Suppressor macrophage treated with lipopolysaccharide for 1 hour (primary cell): ENCODE results near the gene INPP5E.
"Not testable (repeated sequence)": the region's sequence is repeated elsewhere in the genome, so short reads cannot be mapped to it uniquely, and the experiment has no call there.

ENCODE experiments used
- DNase-seq, 3 donors: peaks; one replicate each; pipeline ENCODE4 v3.0.0-alpha.2; 2020 to 2022

Gene INPP5E

GRCh38 chr9:136429075-136429628, 10.5 kb downstream of the INPP5E start:
- DNase-seq: no peak

- no peak for DNase-seq
These were observed 12.9 kb downstream of the INPP5E start for GRCh38 chr9:136426787-136427186.

DNA sequence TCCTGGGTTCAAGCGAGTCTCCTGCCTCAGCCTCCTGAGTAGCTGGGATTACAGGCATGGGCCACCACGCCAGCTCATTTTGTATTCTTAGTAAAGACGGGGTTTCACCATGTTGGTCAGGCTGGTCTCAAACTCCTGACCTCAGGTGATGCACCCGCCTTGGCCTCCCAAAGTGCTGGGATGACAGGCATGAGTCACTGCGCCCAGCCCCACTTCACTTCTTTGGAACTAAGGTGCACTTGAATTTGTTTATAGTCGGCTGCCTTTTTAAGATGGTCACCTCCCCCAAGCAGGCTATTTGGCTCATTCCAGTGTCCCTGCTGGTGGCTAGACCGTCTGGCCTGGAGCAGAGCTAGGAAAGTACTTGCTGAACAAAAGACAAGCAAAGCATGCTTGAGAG, 14.3 kb downstream of the INPP5E start:
- not testable (repeated sequence) for DNase-seq

- no peak for DNase-seq
These were observed 14.8 kb downstream of the INPP5E start for GRCh38 chr9:136424750-136425362.

- no peak for DNase-seq
These were observed 16.1 kb downstream of the INPP5E start for GRCh38 chr9:136423432-136424146.

- DNase-seq: no peak
These were observed 16.8 kb downstream of the INPP5E start for GRCh38 chr9:136422876-136423275.

DNA sequence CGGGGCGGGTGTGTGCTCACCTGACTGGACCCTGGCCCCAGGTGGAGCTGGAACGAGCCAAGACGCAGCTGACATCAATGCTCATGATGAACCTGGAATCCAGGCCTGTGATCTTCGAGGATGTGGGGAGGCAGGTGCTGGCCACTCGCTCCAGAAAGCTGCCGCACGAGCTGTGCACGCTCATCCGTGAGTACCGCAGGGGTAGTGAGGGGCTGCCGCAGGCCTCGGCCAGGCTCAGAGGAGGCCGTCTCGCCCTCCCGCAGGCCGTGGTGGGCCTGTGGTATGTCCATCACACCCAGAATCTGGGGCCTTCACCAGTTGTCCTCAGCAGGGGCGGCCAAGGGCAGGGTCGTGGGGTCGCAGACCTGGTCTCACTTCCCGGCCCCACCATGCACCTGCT, 17.9 kb downstream of the INPP5E start:
- DNase-seq: no peak

DNA sequence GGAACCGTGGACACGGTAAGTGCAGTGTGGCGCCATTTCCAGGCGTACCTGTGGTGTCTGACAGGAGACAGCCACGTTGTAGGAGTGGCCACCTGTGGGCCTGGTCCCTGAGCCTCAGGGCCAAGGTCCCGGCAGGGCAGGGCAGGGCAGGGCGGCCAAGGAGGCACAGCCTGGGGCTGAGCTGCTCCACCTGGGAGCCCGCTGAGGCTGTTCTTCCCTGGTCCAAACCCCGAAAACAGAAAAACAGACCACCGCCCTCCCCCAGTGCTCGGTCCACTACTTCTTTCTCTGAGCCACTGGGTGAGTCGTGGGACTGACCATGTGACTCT, 20.6 kb downstream of the INPP5E start:
- DNase-seq: no peak

GRCh38 chr9:136418182-136419091, 21.2 kb downstream of the INPP5E start:
- DNase-seq: no peak

GRCh38 chr9:136416914-136417313, 22.7 kb downstream of the INPP5E start:
- DNase-seq: no peak

- no peak for DNase-seq
These were observed 23.2 kb downstream of the INPP5E start for GRCh38 chr9:136416427-136416826.

DNA sequence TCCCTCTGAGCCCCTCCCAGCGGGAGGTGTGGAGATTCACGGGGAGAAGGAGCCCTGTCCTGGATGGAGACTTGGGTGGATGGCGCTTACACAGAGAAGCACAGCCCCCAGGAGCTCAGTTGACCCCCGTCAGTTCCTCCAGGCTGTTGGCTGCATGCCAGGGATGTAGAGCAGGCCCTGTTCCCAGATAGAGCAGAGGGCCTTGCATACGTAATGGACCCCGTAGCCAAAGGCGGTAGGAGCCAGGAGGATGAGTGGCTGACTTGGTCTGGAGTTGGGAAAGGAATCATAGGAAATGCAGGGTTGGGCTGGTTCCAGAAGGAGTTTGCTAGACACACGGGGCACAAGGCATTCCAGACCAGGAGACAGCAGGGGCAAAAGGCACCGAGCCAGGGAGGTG, 26.7 kb downstream of the INPP5E start:
- DNase-seq: no peak

DNA sequence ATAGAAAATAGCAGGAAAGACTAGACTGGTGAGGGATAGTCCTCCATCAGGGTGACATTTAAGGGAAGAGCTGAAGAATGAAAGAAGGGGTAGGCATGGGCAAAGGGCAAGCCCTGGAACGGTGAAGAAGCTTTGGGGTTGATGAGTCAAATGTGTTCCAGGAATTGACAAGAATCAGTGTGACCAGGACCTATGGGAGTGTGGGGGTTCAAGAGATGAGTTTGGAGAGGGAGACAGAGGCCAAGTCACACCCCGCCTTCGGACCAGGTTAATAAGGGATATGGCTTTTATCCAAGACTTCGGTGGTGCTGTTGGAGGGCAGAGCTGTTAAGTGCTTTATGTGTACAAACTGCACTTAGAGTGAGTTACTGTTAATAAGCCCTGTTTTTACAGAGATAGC, 28.3 kb downstream of the INPP5E start:
- peak in 1 of 3 donors; percentile 28 for DNase-seq

- DNase-seq: peak; percentile 96 to 98 (median 98)
These were observed 29.0 kb downstream of the INPP5E start, which contains the start of the genes ENTR1 and PMPCA for GRCh38 chr9:136410500-136411287. Gene ENTR1 (minus strand): TSS chr9:136410614. CDS start chr9:136410397, 217 bp downstream. Gene PMPCA (plus strand): TSS chr9:136410658. CDS start chr9:136410669, 11 bp downstream.

DNA sequence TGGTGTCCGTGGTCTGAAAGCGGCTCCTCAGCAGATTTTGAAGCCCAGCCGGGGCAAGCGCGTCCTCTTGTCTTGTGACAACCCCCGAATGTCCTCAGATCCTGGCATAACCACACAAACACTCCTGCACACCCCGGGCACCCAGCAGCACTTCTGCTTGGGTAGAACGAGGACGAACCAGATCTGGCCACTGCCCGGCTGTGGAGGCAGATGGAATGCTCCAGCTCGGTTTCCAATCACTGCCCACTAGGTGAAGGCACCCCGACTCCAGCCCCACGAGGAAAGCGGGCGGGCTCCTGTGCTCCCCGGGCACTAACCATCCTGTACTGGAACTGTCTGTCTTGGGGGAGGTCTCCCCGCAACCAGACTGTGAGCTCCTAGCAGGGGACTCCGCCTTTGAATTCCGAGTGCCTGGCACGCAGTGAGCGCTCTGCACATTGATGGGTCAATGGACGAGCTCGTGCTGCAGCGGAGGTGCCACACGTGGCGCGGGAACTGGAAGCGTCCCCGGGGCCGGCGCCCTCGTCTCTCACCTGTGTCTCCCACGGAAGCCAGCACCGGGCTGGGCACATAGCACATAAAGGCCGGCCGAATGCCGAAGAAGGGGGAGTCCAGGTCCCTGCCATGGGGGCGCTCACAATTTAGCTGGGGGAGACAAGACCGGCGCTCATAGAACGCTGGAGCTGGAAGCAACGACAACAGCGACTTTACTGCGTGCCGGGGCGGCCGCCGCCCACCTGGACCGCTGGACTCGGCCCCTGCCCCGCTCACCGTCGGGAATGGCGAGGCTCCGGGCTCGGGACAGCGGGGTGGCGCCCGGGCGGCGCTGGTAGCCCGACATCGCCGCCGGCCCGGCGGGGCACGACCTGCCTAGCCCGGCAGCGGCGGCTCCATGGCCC, 29.8 kb downstream of the INPP5E start:
- peak; percentile 25 to 52 (median 31) for DNase-seq

DNA sequence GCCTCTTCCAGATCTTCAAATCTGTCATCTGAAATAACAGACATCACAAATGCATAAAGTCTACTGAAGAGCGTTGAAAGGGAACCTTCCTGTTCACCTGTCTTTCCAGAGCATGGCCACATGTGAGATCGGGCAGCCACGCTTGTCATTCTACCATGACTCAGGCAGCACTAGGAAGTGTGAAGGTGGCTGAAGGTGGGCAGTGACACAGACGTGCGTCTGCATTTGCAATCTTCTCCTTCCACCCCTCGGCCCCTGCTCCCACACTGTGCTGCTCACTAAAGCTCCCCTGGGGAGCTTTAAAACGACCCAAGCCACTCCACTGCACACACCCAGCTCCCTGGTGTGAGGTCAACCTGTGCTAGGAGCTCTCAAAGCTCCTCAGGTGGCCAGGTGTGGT, 31.7 kb downstream of the INPP5E start:
- no peak for DNase-seq

- not testable (repeated sequence) for DNase-seq
These were observed 32.6 kb downstream of the INPP5E start for GRCh38 chr9:136407061-136407460.

GRCh38 chr9:136405904-136406303, 33.7 kb downstream of the INPP5E start:
- not testable (repeated sequence) for DNase-seq

DNA sequence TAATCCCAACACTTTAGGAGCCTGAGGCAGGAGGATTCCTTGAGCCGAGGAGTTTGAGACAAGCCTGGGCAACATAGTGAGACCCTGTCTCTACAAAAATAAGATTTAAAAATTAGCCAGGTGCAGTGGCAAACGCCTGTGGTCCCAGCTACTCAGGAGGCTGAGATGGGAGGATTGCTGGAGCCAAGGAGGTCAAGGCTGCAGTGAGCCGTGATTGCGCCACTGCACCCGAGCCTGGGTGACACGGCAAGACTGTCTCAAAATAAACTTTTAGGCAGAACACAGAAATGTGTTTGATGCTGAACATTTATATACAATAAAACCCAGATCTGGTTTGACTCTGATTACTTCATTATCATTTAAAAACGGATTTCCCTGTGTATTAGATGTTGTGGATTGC, 34.2 kb downstream of the INPP5E start:
- no peak for DNase-seq

GRCh38 chr9:136404801-136405136, 34.9 kb downstream of the INPP5E start:
- DNase-seq: no peak
